Stimulated activated CD8-positive, alpha-beta memory T cell treated with anti-CD3 and anti-CD28 coated beads, Interleukin-4, amount 100 ng/mL, for 24 hours (primary cell): Measurements from ENCODE around the gene DMKN.
A peak's percentile ranks its signal among the peaks of the same experiment; 100 is the strongest.
"Not testable (repeated sequence)": the region's sequence is repeated elsewhere in the genome, so short reads cannot be mapped to it uniquely, and the experiment has no call there.

Experiments
- DNase-seq: peaks from one replicate; pipeline ENCODE4 v3.0.0-alpha.2; 2020; ENCODE audit warnings: low read depth

DMKN gene

GRCh38 chr19:35498220-35498619 is 15.2 kb downstream of the DMKN start:
- no peak for DNase-seq

- no peak for DNase-seq
Measured at GRCh38 chr19:35497406-35497805, 16.0 kb downstream of the DMKN start.

GRCh38 chr19:35495107-35496064 is 18.1 kb downstream of the DMKN start:
- peak; percentile 68 for DNase-seq

- DNase-seq: no peak
Measured at GRCh38 chr19:35493971-35494370, 19.5 kb downstream of the DMKN start.

- no peak for DNase-seq
Measured at GRCh38 chr19:35491836-35492360, 21.6 kb downstream of the DMKN start.

GRCh38 chr19:35490364-35490763 is 23.1 kb downstream of the DMKN start, which contains the start of gene KRTDAP:
KRTDAP (minus strand) TSS chr19:35490464; CDS start chr19:35490442, 22 bp downstream.
- DNase-seq: no peak

- DNase-seq: no peak
Measured at GRCh38 chr19:35488677-35489076, 24.8 kb downstream of the DMKN start.

GRCh38 chr19:35487656-35488182 is 25.7 kb downstream of the DMKN start:
- DNase-seq: no peak

- no peak for DNase-seq
Measured at GRCh38 chr19:35486268-35486708, 27.2 kb downstream of the DMKN start.

- no peak for DNase-seq
Measured at GRCh38 chr19:35484252-35485036, 29.0 kb downstream of the DMKN start.

- no peak for DNase-seq
Measured at GRCh38 chr19:35483089-35483488, 30.4 kb downstream of the DMKN start.

GRCh38 chr19:35478794-35479677 is 34.4 kb downstream of the DMKN start:
- no peak for DNase-seq

GRCh38 chr19:35476149-35476548 is 37.3 kb downstream of the DMKN start:
- DNase-seq: no peak

- not testable (repeated sequence) for DNase-seq
Measured at GRCh38 chr19:35474594-35474993, 38.9 kb downstream of the DMKN start.

- no peak for DNase-seq
Measured at GRCh38 chr19:35474104-35474503, 39.3 kb downstream of the DMKN start.

- no peak for DNase-seq
Measured at GRCh38 chr19:35471946-35472345, 41.5 kb downstream of the DMKN start.

GRCh38 chr19:35471075-35471474 is 42.4 kb downstream of the DMKN start:
- DNase-seq: not testable (repeated sequence)

GRCh38 chr19:35470128-35470527 is 43.3 kb downstream of the DMKN start:
- no peak for DNase-seq

- peak; percentile 37 for DNase-seq
Measured at GRCh38 chr19:35468637-35469036, 44.8 kb downstream of the DMKN start.

- DNase-seq: no peak
Measured at GRCh38 chr19:35466259-35466658, 47.2 kb downstream of the DMKN start.

- not testable (repeated sequence) for DNase-seq
Measured at GRCh38 chr19:35462956-35463355, 50.5 kb downstream of the DMKN start.
